ENCODE results near the gene KCTD17.

The KCTD17 gene

GRCh38 chr22:37103656-37104452 is 52.3 kb downstream of the KCTD17 start:
- no peak for DNase-seq (ENCODE audit: low read depth in 2 of 2)

GRCh38 chr22:37105154-37105553 is 53.6 kb downstream of the KCTD17 start:
- DNase-seq (ENCODE audit: low read depth in 2 of 2): no peak

GRCh38 chr22:37105990-37106389 is 54.4 kb downstream of the KCTD17 start:
- DNase-seq (ENCODE audit: low read depth in 2 of 2): no peak

GRCh38 chr22:37107816-37108621 is 56.5 kb downstream of the KCTD17 start:
- DNase-seq (ENCODE audit: low read depth in 2 of 2): no peak

GRCh38 chr22:37109242-37109917 is 57.8 kb downstream of the KCTD17 start, which contains the start of gene TMPRSS6:
Gene TMPRSS6, minus strand, starts transcription at chr22:37109713. Its CDS starts 6,296 bp downstream, at chr22:37103417.
- no peak for DNase-seq (ENCODE audit: low read depth in 2 of 2)

- DNase-seq (ENCODE audit: low read depth in 2 of 2): no peak
Observed at GRCh38 chr22:37111156-37111717, 59.7 kb downstream of the KCTD17 start.

GRCh38 chr22:37112084-37112728 is 60.7 kb downstream of the KCTD17 start:
- no peak for DNase-seq (ENCODE audit: low read depth in 2 of 2)

Data from stimulated activated CD4-positive, alpha-beta T cell treated with anti-CD3 and anti-CD28 coated beads, Interleukin-1b, Interleukin-23, amount 100 ng/mL, for 4 hours (primary cell).